ENCODE data around the gene KDM4D. TPM values are rescaled to one million over a fixed set of nuclear protein-coding genes. Genes with fewer than 3 reads are reported as not detected.

The KDM4D gene
- polyA plus RNA-seq, 1 donor (not counting 4 experiments of a cell fraction or from before 2014, with no cell fraction given), result 1.1 TPM

GRCh38 chr11:94926271-94926625 is 47.3 kb upstream of the KDM4D start:
- Histone ChIP-seq H3K27ac (ENCODE audit: control insufficient read depth, insufficient read depth, low read length) (no peak overlapping the region), H3K9me1 (ENCODE audit: control insufficient read depth, extremely low read depth, insufficient read depth, low read length) (no peaks in the 10 kb centered on the region), H3K27me3 (ENCODE audit: control insufficient read depth, extremely low read depth, insufficient read depth, low read length) (no peaks in the 10 kb centered on the region), H2AFZ (ENCODE audit: control insufficient read depth, low read length) (no peak overlapping the region), H3K4me3 (ENCODE audit: control insufficient read depth in 2 of 3, extremely low read depth in 1 of 3, insufficient read depth in 2 of 3, low read depth in 1 of 3, low read length in 3 of 3) (no peak overlapping the region), H3K9me3 (ENCODE audit: control insufficient read depth, low read depth, low read length) (no peaks in the 10 kb centered on the region), H3K36me3 (ENCODE audit: control insufficient read depth in 2 of 2, extremely low read depth in 1 of 2, insufficient read depth in 2 of 2, low read length in 2 of 2) (no peaks in the 10 kb centered on the region), H3K79me2 (ENCODE audit: control insufficient read depth, insufficient read depth, low read length) (no peaks in the 10 kb centered on the region), H3K4me2 (ENCODE audit: control insufficient read depth, extremely low read depth, insufficient read depth, low read depth, low read length) (no peak overlapping the region), H3K4me1 (ENCODE audit: control insufficient read depth, extremely low read depth, insufficient read depth, low read length) (no peaks in the 10 kb centered on the region), H3K9ac (ENCODE audit: control insufficient read depth, extremely low read depth, insufficient read depth, low read length) (no peak overlapping the region), H4K20me1 (ENCODE audit: control insufficient read depth, extremely low read depth, insufficient read depth, low read length) (no peaks in the 10 kb centered on the region)
- dilution Hi-C loops (cut with MboI; ENCODE audit: extremely low pct_ligation_motif_present, low sequenced_read_pairs), result no loop called here
- FAIRE-seq, result no peak
- DNase-seq (ENCODE audit: low read depth, low spot score), result no peak
- TF ChIP-seq CTCF (optimal IDR thresholded peaks at IDR 0.05 in 1 of 3, IDR thresholded peaks at IDR 0.05 in 1 of 3, conservative IDR thresholded peaks at IDR 0.05 in 1 of 3; ENCODE audit: extremely low read depth in 1 of 3, insufficient read depth in 2 of 3, low read length in 3 of 3) (no peak), EZH2 (IDR thresholded peaks at IDR 0.05; ENCODE audit: low read length) (no peak)

GRCh38 chr11:94926698-94927237 is 46.7 kb upstream of the KDM4D start:
- no peak overlapping the region for H3K9ac ChIP-seq (ENCODE audit: control insufficient read depth, extremely low read depth, insufficient read depth, low read length)
- H3K4me2 ChIP-seq (ENCODE audit: control insufficient read depth, extremely low read depth, insufficient read depth, low read depth, low read length), result no peak overlapping the region
- no peak overlapping the region for H3K27ac ChIP-seq (ENCODE audit: control insufficient read depth, insufficient read depth, low read length)
- DNase-seq (ENCODE audit: low read depth, low spot score) (no peak), FAIRE-seq (no peak)
- dilution Hi-C loops (cut with MboI; ENCODE audit: extremely low pct_ligation_motif_present, low sequenced_read_pairs), result no loop called here
- H3K9me3 ChIP-seq (ENCODE audit: control insufficient read depth, low read depth, low read length), result no peaks in the 10 kb centered on the region
- no peaks in the 10 kb centered on the region for H3K9me1 ChIP-seq (ENCODE audit: control insufficient read depth, extremely low read depth, insufficient read depth, low read length)
- no peaks in the 10 kb centered on the region for H3K4me1 ChIP-seq (ENCODE audit: control insufficient read depth, extremely low read depth, insufficient read depth, low read length)
- no peaks in the 10 kb centered on the region for H4K20me1 ChIP-seq (ENCODE audit: control insufficient read depth, extremely low read depth, insufficient read depth, low read length)
- no peak overlapping the region for H3K4me3 ChIP-seq (ENCODE audit: control insufficient read depth in 2 of 3, extremely low read depth in 1 of 3, insufficient read depth in 2 of 3, low read depth in 1 of 3, low read length in 3 of 3)
- H3K79me2 ChIP-seq (ENCODE audit: control insufficient read depth, insufficient read depth, low read length), result no peaks in the 10 kb centered on the region
- no peaks in the 10 kb centered on the region for H3K36me3 ChIP-seq (ENCODE audit: control insufficient read depth in 2 of 2, extremely low read depth in 1 of 2, insufficient read depth in 2 of 2, low read length in 2 of 2)
- H2AFZ ChIP-seq (ENCODE audit: control insufficient read depth, low read length), result no peak overlapping the region
- TF ChIP-seq CTCF (optimal IDR thresholded peaks at IDR 0.05 in 1 of 3, IDR thresholded peaks at IDR 0.05 in 1 of 3, conservative IDR thresholded peaks at IDR 0.05 in 1 of 3; ENCODE audit: extremely low read depth in 1 of 3, insufficient read depth in 2 of 3, low read length in 3 of 3) (no peak), EZH2 (IDR thresholded peaks at IDR 0.05; ENCODE audit: low read length) (no peak)
- no peaks in the 10 kb centered on the region for H3K27me3 ChIP-seq (ENCODE audit: control insufficient read depth, extremely low read depth, insufficient read depth, low read length)

Measured in keratinocyte (primary cell).